ENCODE results near the gene ZNF629.

Gene ZNF629

DNA sequence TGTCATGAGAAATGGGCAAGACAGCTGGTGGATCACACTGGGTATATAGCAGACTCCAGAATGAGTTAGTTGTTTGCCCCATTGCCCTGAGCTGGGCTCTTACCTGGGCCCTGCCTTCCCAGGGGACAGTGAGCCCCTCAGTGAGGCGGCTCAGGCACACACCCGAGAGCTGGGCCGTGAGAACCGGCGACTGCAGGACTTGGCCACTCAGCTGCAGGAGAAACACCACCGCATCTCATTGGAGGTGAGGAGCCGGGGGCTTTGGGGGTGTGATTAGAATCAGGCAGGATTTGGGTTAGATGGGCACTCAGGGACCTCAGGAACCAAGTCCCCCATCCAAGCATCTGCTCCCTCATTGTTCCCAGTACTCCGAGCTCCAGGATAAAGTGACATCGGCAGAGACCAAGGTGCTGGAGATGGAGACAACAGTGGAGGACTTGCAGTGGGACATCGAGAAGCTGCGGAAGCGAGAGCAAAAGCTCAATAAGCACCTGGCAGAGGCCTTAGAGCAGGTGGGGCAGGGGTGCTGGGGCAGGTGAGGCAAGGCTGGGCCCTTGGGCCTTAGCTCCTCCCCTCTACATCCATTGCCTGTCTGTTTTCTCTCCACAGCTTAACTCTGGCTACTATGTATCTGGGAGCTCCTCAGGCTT, 22.1 kb downstream of the ZNF629 start:
- H3K4me3 ChIP-seq (ENCODE audit: extremely low read depth, insufficient read depth, low read length, poor library complexity, severe bottlenecking): no peak overlapping the region
- peaks cover 79% of the 10 kb centered on the region for H3K36me3 ChIP-seq (ENCODE audit: control insufficient read depth, insufficient read depth, low read length)
- 92 to 96% methylated on average over 11 to 12 of the region's 12 CpGs for WGBS, 2 experiments (ENCODE audit: insufficient coverage in 2 of 2)
- no peak overlapping the region for H3K27ac ChIP-seq (ENCODE audit: low read depth, low read length, severe bottlenecking)
- peaks cover 17% of the 10 kb centered on the region for H3K4me1 ChIP-seq (ENCODE audit: control insufficient read depth, insufficient read depth, low read length, poor library complexity, severe bottlenecking)
- H3K9me3 ChIP-seq (ENCODE audit: control insufficient read depth, low read length): no peaks in the 10 kb centered on the region

DNA sequence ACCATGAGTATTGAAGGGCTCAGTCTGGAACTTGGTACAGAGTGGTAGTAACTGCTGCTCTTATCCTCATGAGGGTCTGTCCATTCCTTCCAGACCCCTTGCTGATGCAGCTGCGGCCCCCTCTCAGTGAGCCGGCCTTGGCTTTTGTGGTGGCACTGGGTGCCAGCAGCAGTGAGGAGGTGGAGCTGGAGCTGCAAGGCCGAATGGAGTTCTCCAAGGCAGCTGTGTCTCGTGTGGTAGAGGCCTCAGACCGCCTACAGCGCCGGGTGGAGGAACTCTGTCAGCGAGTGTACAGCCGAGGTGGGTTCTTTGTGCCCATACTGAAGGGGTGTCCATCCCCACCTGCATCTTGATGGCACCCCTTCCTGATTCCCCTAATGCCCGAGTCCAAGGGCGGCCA, 22.9 kb downstream of the ZNF629 start:
- WGBS, 2 experiments (ENCODE audit: insufficient coverage in 2 of 2): 98% methylated on average over 10 of the region's 11 CpGs
- no peak overlapping the region for H3K27ac ChIP-seq (ENCODE audit: low read depth, low read length, severe bottlenecking)
- H3K4me1 ChIP-seq (ENCODE audit: control insufficient read depth, insufficient read depth, low read length, poor library complexity, severe bottlenecking): peaks cover 17% of the 10 kb centered on the region
- H3K36me3 ChIP-seq (ENCODE audit: control insufficient read depth, insufficient read depth, low read length): peaks cover 79% of the 10 kb centered on the region
- H3K4me3 ChIP-seq (ENCODE audit: extremely low read depth, insufficient read depth, low read length, poor library complexity, severe bottlenecking): no peak overlapping the region
- no peaks in the 10 kb centered on the region for H3K9me3 ChIP-seq (ENCODE audit: control insufficient read depth, low read length)

DNA sequence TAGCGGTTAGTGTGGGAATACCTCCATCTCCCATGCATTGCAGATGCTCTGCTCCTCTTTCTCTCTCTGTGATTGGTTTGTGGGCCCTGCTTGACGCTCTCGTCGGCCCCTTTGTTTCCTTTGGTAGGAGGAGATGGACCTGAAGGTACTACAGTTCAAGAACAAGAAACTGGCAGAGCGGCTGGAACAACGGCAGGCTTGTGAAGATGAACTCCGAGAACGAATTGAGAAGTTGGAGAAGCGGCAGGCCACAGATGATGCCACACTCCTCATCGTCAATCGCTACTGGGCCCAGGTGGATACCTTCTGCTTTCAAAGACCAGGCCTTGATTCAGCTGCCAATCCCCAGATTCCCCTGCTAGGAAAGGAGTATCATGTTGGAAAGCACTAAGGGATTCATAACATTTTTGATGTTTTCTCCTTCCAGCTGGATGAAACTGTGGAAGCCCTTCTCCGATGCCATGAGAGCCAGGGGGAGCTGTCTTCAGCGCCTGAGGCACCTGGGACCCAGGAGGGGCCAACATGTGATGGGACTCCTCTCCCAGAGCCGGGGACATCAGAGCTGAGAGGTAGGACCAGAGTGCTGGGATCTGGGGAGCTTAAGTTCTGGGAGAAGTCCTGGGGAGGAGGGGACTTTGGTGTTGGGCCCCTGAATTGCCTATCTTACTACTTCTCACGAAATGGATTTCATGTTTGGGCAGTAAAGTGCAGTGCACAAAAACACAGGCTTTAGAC, 23.8 kb downstream of the ZNF629 start:
- peaks cover 17% of the 10 kb centered on the region for H3K4me1 ChIP-seq (ENCODE audit: control insufficient read depth, insufficient read depth, low read length, poor library complexity, severe bottlenecking)
- peak overlapping the region; percentile 76 for H3K27ac ChIP-seq (ENCODE audit: low read depth, low read length, severe bottlenecking)
- peak overlapping the region; percentile 87 for H3K4me3 ChIP-seq (ENCODE audit: extremely low read depth, insufficient read depth, low read length, poor library complexity, severe bottlenecking)
- WGBS, 2 experiments (ENCODE audit: insufficient coverage in 2 of 2): 81 to 92% methylated on average over 9 to 13 of the region's 15 CpGs
- H3K36me3 ChIP-seq (ENCODE audit: control insufficient read depth, insufficient read depth, low read length): peaks cover 70% of the 10 kb centered on the region
- no peaks in the 10 kb centered on the region for H3K9me3 ChIP-seq (ENCODE audit: control insufficient read depth, low read length)

DNA sequence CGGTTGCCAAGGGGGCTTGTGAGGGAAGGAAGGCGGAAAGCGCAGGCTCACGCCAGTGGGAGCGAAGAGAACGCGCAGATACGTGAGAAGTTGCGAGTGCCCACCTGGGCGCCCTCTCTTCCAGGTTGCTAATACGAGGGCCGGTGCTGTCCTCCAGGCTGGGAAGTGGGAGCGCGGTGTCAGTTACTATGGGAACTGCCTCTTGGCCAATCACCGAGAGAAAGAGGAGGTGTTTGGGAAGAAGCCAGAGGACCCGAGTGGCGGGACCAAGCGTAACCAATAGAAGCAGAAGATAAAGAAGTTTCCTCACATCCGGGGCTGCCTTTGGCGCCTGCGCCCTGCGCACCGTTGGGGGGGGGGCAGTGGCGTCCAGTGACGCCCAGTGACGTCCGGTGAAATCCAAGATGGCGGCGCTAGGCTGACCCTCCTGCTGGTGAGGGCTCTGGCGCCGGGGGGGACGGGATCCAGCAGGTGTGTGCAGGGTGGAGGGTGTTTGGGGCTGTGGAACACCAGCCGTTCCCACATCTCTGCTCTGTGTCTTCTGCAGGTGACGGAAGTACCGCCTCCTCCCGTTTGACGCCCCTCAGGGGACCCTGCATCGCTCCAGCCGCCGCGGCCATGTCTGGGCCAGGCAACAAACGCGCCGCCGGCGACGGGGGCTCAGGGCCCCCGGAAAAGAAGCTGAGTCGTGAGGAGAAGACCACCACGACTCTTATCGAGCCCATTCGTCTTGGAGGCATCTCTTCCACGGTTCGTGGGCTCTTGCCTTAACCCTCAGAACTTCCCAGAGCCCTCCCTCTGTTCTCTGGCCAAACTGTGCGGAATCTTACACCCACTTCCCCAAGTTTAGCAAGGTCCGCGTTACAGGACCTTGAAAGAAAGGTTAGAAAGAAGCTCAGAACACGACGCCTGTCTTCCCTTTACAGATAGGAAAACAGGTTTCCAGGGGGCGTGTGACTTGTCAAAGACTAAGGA, 24.8 kb downstream of the ZNF629 start, which contains the start of the genes CFAP119 and RNF40:
CFAP119 (minus strand) TSS at position 135 of the 975 bp plus-strand sequence. CDS start 314 bp downstream, outside the sequence.
RNF40 (plus strand) TSS at position 395 of the 975 bp plus-strand sequence; CDS start at position 619, 224 bp downstream.
- Histone ChIP-seq H3K9me3 (ENCODE audit: control insufficient read depth, low read length) (no peaks in the 10 kb centered on the region), H3K4me1 (ENCODE audit: control insufficient read depth, insufficient read depth, low read length, poor library complexity, severe bottlenecking) (peaks cover 17% of the 10 kb centered on the region), H3K36me3 (ENCODE audit: control insufficient read depth, insufficient read depth, low read length) (peaks cover 64% of the 10 kb centered on the region), H3K4me3 (ENCODE audit: extremely low read depth, insufficient read depth, low read length, poor library complexity, severe bottlenecking) (peak within 1 kb of the TSS; percentile 87), H3K27ac (ENCODE audit: low read depth, low read length, severe bottlenecking) (peak within 1 kb of the TSS; percentile 76)
- WGBS, 2 experiments (ENCODE audit: insufficient coverage in 2 of 2): 2% methylated on average over 45 to 46 of the region's 60 CpGs

DNA sequence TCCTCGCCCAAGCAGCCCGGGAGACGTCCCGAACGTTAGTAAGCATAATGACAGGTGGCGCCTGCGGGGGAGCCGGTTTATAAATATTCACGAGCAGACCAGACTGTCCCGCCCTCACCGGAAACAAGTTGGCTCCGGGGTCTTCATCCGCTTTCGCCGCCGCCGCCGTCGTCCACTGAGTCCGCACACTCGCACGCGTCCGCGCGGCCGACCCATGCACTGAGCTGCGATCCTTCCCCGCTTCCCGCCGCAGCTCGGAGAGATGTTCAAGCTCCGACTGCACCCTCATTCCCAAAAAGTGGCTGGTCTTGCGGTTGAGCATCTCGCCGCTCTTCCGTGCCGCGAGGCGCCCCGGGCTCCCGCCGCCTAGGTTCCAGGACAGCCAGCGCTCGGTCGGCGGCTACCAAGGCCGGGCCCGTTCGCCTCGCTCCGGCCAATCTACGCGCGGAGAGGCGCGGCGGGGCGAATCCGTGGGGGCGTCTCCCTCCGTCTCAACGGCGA, 25.5 kb downstream of the ZNF629 start:
- Histone ChIP-seq H3K4me1 (ENCODE audit: control insufficient read depth, insufficient read depth, low read length, poor library complexity, severe bottlenecking) (peaks cover 17% of the 10 kb centered on the region), H3K36me3 (ENCODE audit: control insufficient read depth, insufficient read depth, low read length) (peaks cover 64% of the 10 kb centered on the region), H3K9me3 (ENCODE audit: control insufficient read depth, low read length) (no peaks in the 10 kb centered on the region), H3K4me3 (ENCODE audit: extremely low read depth, insufficient read depth, low read length, poor library complexity, severe bottlenecking) (peak overlapping the region; percentile 87), H3K27ac (ENCODE audit: low read depth, low read length, severe bottlenecking) (peak overlapping the region; percentile 75)
- WGBS, 2 experiments (ENCODE audit: insufficient coverage in 2 of 2): 0% methylated on average over 51 to 58 of the region's 64 CpGs

DNA sequence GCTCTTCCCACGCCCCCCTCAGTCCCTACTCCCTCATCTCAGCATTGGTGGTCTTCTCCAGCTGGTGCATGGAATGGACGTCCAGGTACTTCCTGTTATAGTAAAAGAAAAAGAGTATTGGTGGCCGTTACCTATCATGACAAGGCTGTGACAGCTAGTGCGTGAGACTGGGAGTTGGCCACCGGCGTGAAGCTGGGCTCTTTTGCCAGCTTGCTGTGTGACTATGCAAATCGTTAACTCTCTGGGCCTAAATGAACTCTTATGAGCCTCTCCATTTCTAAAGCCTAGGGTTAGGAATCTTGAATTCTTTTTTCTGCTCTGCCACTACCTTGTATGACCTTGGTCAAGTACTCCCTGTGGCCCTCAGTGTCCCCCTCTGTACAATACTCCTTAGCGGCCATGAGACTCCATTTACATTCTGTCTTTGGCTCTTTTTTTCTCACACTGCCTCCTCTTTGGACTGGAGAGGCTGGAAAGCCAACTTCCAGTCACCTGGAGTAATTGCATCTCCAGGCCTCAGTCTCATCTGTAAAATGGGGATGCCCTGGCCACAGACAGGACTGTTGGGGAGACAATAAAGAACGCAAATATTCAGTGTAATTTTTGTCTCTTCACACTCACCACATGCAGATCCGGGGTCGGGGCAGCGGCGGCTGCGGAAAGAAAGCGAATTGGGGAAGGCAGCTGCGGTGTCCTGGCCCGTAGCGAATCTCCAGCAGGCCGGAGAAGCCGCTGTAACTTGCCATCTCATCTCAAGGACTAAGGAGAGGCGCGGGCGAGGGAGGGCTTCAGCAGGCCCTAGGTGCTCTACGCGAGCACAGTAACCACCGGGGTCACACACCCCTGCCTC, 26.2 kb downstream of the ZNF629 start:
- H3K36me3 ChIP-seq (ENCODE audit: control insufficient read depth, insufficient read depth, low read length): peaks cover 63% of the 10 kb centered on the region
- 30 to 31% methylated on average over 23 to 24 of the region's 26 CpGs for WGBS, 2 experiments (ENCODE audit: insufficient coverage in 2 of 2)
- H3K4me1 ChIP-seq (ENCODE audit: control insufficient read depth, insufficient read depth, low read length, poor library complexity, severe bottlenecking): peaks cover 17% of the 10 kb centered on the region
- no peaks in the 10 kb centered on the region for H3K9me3 ChIP-seq (ENCODE audit: control insufficient read depth, low read length)
- peak overlapping the region; percentile 87 for H3K4me3 ChIP-seq (ENCODE audit: extremely low read depth, insufficient read depth, low read length, poor library complexity, severe bottlenecking)
- H3K27ac ChIP-seq (ENCODE audit: low read depth, low read length, severe bottlenecking): peak overlapping the region; percentile 75

DNA sequence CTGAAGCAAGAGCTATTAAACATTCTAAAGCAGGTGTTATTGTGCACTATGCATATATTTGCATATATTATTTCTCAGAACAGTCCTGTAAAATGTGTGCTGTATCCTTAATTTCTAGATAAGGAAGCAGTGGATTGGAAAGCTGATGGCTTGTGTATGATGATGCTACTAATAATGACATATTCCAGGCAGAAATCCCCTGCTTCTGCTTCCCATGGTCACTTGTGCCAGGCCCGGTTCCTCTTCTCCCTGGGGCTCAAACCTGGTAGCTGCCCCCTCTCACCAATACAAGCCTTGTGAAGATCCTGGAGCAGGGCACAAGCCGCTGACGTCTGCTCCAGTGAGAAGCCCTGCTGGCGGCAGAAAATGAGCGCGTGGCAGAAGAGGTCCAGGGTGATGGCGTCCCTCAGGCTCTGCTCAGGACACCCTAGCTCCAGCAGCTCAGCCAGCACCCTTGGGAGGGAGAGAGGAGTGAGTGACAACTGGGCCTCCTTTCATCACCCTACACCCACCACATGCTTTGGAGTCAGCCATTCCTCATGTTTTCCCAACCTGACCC, 26.9 kb downstream of the ZNF629 start:
- Histone ChIP-seq H3K36me3 (ENCODE audit: control insufficient read depth, insufficient read depth, low read length) (peaks cover 61% of the 10 kb centered on the region), H3K4me3 (ENCODE audit: extremely low read depth, insufficient read depth, low read length, poor library complexity, severe bottlenecking) (peak overlapping the region; percentile 87), H3K9me3 (ENCODE audit: control insufficient read depth, low read length) (no peaks in the 10 kb centered on the region), H3K27ac (ENCODE audit: low read depth, low read length, severe bottlenecking) (no peak overlapping the region), H3K4me1 (ENCODE audit: control insufficient read depth, insufficient read depth, low read length, poor library complexity, severe bottlenecking) (peaks cover 17% of the 10 kb centered on the region)
- 78 to 87% methylated on average over 4 to 5 of the region's 7 CpGs for WGBS, 2 experiments (ENCODE audit: insufficient coverage in 2 of 2)

DNA sequence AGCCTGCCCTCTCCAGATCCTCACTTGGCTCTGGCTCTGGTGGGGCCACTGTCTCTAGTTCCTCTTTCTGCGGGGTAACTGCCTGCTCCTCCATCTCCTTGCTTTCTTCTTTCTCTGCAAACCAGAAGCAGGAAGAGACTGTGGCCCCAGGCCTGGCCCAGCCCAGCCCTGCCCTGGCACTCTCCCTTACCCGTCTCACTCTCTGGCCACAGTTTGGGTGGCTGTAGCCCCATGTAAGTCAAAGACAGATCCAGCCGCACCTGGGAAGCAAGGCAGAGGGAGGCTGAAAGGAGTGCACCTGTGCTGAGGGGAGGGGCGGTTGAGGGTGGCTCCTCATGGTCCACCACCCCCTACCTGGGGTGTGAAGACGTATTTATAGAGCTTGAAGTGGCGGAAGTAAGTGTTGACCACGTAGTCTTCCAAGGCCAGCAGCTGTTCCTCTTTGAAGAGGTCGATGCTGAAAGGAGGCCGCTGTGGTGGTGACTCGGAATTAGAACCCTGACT, 28.0 kb downstream of the ZNF629 start:
- Histone ChIP-seq H3K9me3 (ENCODE audit: control insufficient read depth, low read length) (no peaks in the 10 kb centered on the region), H3K4me1 (ENCODE audit: control insufficient read depth, insufficient read depth, low read length, poor library complexity, severe bottlenecking) (peaks cover 16% of the 10 kb centered on the region), H3K36me3 (ENCODE audit: control insufficient read depth, insufficient read depth, low read length) (peaks cover 61% of the 10 kb centered on the region), H3K4me3 (ENCODE audit: extremely low read depth, insufficient read depth, low read length, poor library complexity, severe bottlenecking) (no peak overlapping the region), H3K27ac (ENCODE audit: low read depth, low read length, severe bottlenecking) (no peak overlapping the region)
- 91 to 96% methylated on average over 7 to 10 of the region's 10 CpGs for WGBS, 2 experiments (ENCODE audit: insufficient coverage in 2 of 2)

DNA sequence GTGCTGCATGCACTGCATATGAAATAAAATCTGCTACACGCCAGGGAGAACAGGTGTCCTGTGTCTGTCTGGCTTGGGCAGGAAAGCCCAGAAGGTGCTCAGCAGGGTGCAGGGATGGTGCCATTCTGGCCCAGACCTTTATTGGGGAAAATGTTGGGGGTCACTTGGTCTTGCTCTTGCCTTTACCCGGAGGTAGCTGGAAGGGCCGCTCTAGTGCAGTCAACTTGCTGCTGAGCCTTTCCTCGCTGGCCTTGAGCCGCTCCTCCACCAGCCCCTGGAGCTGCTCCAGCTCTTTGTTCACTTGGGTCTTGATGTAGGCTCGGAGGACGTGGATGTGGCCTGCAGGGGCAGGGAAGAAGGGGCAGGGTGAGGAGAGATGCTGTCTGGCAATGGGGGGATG, 29.7 kb downstream of the ZNF629 start:
- H3K4me3 ChIP-seq (ENCODE audit: extremely low read depth, insufficient read depth, low read length, poor library complexity, severe bottlenecking): no peak overlapping the region
- no peak overlapping the region for H3K27ac ChIP-seq (ENCODE audit: low read depth, low read length, severe bottlenecking)
- H3K4me1 ChIP-seq (ENCODE audit: control insufficient read depth, insufficient read depth, low read length, poor library complexity, severe bottlenecking): peaks cover 2% of the 10 kb centered on the region
- H3K36me3 ChIP-seq (ENCODE audit: control insufficient read depth, insufficient read depth, low read length): peaks cover 64% of the 10 kb centered on the region
- WGBS, 2 experiments (ENCODE audit: insufficient coverage in 2 of 2): 100% methylated on average over 4 to 7 of the region's 7 CpGs
- H3K9me3 ChIP-seq (ENCODE audit: control insufficient read depth, low read length): no peaks in the 10 kb centered on the region

Data from mesodermal cell (in vitro differentiated cells).